NCI-H128 (cell line): ENCODE data around the gene PHLDB3.

ENCODE experiments used
- DNase-seq: peaks from one replicate; lab custom pipeline; 2025; ENCODE audit not compliant: unreplicated experiment; lab: John Stamatoyannopoulos, UW

The PHLDB3 gene

DNA sequence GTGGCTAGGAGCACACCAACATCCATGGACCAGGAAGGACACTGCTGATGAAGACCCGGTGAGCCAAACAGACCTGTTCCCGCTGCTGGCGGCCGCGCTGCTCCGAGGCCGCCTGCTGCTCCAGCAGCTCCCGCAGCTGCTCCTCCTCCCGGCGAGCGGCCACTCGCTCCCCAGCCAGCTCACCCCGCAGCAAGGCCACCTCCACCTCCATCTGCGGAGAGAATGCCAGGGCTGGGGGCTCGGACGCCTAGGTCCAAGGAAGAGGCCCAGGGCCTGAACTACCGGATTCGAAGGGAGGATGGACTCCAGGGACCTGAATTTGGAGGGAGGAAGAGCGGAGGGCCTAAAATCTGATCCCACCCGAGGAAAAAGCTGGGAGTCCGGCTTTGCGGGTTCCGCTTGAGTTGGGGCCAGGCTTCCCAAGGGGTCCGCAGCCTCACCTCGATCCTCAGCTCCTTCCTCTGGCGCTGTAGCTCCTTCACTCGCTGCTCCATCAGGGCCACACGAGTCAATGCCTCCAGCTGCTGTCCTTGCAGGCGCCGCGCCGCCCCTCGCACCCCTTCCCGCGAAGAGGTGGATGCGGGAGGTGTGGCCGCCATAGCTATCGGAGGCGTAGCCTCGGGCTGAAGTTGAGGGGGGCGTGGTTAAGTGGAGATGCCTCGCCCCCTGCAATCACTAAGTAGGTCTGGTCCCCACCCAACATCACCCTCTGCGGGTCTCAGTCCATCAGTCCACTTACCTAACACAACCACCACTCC, 2.7 kb downstream of the PHLDB3 start:
- DNase-seq: no peak

DNA sequence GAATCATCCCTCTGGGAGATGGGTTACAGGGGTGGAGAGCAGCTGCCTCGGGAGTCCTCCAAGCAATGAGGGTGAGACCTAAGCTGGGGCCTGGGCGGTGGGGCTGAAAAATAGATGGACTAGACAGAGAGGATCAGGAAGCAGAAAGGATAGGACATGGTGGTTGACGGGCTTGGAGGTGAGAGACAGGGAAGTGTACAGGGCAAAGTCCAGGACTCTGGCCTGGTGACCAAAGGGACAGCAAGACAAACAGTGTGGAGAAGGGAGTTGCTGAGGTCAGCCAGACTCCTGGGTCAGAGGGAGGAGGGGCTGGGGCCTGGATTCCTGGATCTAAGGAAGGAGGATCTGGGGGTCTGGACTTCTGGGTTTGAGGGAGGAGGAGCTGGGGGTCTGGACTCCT, 5.5 kb downstream of the PHLDB3 start:
- no peak for DNase-seq

DNA sequence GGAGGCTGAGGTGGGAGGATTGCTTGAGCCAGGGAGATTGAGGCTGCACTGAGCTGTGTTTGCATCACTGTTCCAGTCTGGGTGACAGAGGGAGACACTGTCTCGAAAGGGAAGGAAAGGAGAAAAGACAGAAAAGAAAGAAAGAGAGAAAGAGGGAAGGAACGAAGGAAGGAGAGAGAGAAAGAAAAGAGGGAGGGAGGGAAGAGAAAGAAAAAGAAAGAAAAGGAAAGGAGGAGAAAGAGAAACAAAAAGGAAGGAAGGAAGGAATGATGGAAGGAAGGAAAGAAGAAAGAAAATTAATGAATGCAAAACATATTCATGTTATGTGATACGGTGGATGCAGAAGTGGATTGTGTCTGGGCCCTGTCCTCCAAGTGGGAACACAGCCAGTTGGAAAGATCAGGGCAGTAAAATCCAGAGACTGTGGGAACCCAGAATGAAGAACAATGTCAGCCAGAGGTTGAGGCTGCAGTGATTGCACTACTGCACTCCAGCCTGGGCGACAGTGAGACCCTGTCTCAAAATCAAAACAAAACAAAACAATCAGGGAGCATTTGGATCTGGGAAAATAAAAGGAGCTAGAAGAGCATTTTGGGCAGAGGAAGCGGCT, 6.2 kb downstream of the PHLDB3 start:
- no peak for DNase-seq

DNA sequence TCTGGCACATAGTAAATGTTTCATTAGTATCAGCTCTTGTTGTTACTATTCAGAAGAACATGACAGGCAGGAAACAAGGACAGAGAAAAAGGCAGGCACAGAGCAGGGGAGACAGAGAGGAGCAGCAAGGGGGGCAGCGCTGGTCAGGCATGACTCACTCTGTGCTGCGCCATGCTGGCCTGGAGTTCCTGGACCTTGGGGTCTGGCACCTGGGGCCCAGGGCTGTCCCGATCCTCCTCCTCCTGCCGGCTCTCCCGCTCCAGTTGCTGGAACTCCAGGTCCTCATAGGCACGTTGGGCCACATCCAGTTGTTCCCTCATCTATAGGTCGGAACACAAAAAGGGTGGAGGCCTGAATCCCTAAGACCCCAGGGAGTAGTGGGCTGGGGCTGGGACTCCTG, 7.6 kb downstream of the PHLDB3 start:
- no peak for DNase-seq

DNA sequence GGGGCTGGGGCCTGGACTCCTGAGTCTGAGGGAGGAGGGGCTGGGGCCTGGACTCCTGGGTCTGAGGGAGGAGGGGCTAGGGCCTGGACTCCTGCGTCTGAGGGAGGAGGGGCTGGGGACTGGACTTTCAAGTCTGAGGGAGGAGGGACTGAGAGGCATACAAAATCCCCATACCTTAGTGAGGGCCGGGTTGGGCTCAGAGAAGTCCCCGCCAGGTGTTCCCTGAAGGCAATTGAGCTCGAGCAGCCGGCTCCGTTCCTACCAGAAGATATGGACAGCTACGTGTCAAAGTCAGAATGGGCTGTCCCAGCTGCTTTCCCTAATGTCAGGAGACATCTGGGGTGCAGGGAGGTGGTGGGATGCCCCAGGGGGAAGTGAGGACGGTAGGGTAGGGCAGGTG, 9.5 kb downstream of the PHLDB3 start:
- DNase-seq: no peak

DNA sequence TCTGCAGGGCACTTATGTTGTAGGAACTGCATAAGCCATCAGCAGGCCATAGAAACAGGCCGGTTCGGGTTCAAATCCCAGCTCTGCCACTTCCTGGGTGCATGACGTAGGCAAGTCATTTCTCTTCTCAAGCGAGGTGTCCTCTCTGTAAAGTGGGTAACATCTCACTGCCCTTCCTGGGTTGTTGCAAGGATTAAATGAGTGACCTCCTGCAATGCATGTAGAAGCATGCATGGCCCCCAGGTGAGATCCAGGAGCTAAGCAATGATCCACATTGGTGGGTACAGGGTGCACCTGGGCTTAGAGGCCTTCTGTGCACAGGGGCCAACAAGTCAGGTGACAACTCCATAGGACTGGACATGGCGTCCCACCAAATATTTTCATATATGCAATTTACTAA, 13.8 kb downstream of the PHLDB3 start:
- DNase-seq: no peak

DNA sequence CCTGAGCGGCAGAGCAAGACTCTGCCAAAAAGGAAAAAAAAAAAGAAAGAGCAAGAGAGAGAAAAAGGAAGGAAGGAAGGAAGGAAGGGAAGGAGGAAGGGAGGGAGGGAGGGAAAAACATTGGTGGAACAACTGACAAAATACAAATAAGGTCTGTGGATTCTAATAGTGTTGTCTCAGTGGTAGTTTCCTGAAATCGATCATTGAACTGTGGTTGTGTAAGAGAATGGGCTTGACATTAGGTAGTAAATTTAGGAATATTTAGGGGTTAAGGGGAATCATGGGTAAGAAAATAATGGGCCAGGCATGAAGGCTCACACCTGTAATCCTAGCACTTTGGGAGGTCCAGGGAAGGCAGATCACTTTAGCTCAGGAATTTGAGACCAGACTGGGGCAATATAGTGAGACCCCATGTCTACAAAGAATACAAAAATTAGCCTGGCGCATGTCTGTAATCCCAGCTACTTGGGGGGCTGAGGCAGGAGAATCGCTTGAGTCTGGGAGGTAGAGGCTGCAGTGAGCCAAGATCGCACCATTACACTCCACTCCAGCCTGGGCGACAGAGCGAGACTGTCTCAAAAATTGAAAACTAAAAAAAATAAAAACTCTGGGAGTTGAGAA, 14.5 kb downstream of the PHLDB3 start:
- no peak for DNase-seq

DNA sequence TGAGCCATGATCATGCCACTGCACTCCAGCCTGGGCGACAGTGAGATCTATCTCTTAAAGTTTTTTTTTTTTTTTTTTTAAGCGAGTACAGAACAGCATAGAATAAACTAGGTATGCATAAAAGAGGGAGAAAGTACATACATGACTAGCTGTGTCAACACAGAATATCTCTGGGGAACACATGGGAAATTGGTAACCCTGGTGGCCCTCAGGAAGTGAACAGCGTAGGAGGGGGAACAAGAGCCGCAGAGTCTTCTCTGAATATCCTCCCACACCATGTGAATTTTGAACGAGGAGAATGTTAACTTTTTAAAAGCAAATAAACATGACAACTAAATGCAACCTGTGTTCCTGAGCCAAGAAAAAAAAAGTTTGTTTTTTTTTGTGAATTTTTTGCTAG, 15.2 kb downstream of the PHLDB3 start:
- DNase-seq: no peak

DNA sequence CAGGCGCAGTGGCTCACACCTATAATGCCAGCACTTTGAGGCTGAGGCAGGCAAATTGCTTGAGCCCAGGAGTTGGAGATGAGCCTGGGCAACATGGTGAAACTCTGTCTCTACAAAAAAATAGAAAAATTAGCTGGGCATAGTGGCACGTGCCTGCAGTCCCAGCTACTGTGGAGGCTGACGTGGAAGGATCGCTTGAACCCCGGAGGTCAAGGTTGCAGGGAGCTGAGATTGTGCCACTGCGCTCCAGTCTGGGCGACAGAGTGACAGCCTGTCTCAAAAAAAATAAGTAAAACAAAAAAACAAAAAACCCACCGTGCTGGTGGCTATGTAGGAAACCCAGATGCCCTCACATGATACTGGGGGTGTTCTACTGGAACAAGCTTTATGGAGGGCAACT, 16.4 kb downstream of the PHLDB3 start:
- DNase-seq: no peak

DNA sequence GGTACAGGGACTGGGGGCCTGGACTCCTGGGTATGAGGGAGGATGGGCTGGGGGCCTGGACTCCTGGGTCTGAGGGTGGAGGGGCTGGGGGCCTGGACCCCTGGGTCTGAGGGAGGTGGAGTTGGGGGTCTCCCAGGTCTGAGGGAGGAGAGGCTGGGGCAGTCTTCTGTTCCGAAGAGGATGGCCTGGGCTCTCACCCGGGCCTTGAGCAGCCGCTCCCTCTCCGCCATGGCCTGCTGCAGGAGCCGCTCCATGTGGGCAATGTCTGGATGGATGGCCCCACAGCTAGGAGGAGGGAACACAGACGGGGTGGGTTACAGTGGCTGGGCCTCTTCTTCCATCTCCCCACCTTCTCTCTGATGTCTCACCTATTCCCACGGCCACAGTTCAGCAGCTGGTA, 18.1 kb downstream of the PHLDB3 start:
- no peak for DNase-seq

DNA sequence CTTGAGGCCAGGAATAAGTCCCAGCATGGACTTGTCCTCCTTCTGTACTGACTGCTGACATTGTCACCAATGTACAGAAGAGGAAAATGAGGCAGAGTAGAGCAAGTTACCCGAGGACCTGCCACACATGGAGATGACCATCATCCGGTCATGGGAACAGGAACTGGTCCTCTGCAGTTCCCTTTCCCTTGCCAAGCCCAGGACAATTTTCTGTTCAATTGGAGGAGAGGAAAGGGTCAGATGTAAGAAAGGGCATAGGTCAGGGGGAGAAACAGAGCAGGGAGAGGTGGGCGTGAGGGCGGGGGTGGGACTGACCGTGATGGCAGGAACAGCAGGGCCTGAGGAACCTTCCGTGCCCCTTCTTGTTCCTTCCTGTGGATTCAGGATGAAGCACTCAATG, 18.6 kb downstream of the PHLDB3 start:
- no peak for DNase-seq

DNA sequence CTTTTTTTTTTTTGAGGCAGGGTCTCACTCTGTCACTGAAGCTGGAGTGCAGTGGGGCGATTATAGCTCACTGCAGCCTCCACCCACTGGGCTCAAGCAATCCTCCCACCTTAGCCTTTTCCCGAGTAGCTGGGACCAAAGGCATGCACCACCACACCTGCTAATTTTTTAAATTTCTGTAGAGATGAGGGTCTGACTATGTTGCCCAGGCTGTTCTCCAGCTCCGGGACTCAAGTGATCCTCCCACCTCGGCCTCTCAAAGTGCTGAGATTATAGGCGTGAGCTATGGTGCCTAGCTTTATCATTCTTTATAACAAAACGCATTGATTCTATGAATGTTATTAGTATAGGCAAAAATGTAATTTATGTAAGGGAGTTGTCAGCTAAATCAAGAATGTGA, 21.3 kb downstream of the PHLDB3 start:
- no peak for DNase-seq

DNA sequence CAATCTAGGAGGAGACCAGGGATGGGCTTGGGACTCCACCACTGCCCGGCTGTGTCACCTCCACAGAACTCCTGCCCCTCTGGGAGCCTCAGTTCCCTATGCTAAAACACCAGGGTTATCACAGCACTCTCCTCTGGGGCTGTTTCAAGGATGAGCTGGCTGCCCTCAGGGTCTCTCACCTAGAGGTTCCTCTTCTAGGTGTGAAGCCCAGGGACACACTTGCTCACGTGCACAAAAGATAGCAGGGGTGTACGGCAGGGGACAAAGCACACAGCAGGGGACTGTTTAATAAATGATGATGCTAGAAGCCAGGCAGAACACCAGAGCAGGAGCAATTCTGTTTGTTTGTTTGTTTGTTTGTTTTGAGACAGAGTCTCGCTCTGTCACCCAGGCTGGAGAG, 22.4 kb downstream of the PHLDB3 start:
- no peak for DNase-seq

DNA sequence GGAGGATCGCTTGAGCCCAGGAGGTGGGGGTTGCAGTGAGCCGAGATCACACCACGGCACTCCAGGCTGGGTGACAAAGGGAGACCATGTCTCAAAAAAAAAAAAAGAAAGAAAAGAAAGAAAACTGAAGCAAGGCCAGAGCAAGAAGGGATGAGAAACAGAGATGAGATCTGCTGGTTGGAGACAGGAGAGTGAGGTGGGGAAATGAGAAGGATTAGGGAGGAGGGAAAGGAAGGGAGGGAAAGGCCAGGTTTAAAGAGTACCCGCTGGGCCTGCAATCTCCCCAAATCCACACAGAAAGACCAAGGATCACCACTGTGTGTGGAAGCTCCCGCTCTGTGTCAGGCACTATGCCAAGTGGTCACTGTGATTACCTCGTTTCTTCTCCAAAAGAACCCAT, 22.8 kb downstream of the PHLDB3 start:
- DNase-seq: no peak

DNA sequence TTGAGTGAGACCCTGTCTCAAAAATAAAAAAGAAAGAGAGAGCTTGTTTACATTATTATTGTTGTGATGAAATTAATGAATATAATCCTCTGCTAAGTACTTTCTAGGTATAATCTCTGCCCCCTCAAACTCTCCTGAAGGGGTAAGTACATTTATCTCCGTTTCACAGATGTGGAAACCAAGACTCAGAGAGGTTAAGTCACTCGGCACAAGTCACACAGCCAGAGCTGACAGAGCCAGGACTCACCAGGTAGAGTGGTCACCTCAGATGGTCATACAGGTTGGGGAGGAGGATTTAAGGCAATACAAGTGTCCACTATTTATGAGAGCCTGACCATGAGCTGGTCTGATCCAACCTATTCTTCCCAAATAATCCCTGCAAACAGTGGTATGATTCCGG, 24.0 kb downstream of the PHLDB3 start:
- no peak for DNase-seq

DNA sequence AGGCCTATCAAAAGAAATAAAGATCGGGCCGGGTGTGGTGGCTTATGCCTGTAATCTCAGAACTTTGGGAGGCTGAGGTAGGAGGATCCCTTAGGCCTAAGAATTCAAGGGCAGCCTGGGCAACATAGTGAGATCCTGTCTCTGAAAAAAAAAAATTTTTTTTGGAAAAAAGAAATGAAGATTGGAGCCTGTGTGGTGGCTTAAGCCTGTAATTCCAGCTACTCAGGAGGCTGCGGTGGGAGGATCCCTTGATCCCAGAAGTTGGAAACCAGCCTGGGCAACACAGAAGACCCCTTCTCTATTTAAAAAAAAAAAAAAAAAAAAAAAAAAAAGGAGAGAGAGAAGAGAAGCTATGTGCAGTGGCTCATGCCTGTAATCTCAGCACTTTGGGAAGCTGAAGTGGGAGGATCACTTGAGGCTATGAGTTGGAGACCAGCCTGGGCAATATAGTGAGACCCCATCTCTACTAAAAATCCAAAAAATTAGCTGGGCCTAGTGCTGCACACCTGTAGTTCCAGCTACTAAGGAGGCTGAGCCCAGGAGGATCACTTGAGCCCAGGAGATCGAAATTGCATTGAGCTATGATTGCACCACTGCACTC, 24.5 kb downstream of the PHLDB3 start:
- DNase-seq: no peak

DNA sequence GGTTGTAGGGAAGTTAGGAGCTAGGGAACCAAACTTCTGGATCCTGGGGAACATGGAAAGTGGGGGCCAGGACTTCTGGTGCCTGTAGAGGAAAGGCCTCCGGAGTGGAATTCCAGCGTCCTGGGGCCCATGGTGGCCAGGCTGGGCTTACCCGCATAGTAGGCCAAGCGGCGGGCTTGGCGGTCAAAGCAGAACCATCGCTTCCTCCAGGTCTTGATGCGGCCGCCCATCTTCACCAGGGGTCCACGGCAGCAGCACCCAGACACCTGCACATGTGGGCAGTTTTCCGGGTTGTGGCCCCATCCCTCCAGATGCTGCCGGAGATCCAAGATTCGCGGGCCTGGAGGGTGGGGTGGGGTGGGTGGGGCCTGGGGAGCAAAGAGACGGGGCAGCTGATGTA, 25.3 kb downstream of the PHLDB3 start:
- DNase-seq: no peak

DNA sequence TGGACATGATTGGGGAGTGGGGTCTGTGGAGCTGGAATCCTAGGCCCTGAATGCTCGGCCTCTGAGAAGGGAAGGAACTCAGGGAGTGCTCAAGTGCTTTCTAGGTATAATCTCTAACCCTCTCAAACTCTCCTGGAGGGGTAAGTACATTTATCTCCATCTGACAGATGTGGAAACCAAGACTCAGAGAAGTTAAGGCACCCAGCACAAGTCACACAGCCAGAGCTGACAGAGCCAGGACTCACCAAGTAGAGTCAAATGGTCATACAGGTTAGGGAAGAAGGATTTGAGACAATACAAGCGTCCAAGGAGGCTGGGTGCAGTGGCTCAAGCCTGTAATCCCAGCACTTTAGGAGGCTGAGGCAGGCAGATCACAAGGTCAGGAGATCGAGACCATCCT, 26.2 kb downstream of the PHLDB3 start:
- DNase-seq: no peak

DNA sequence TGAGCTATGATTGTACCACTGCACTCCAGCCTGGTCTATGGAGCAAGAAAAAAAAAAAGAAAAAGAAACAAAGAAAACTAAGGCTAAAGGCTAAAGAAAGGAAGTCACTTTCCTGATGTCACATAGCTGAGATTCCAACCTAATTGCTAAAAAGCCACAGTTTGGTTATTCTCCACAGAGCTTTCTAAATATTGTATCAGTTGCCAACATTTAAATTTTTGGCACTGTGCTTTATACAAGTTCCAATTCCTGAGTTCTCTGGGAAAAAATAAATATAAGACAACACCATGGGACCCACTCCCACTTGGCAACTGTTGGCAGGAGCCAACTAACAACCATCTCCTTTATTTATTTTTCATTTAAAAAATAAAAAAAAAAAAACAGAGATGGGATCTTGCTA, 27.9 kb downstream of the PHLDB3 start:
- no peak for DNase-seq

DNA sequence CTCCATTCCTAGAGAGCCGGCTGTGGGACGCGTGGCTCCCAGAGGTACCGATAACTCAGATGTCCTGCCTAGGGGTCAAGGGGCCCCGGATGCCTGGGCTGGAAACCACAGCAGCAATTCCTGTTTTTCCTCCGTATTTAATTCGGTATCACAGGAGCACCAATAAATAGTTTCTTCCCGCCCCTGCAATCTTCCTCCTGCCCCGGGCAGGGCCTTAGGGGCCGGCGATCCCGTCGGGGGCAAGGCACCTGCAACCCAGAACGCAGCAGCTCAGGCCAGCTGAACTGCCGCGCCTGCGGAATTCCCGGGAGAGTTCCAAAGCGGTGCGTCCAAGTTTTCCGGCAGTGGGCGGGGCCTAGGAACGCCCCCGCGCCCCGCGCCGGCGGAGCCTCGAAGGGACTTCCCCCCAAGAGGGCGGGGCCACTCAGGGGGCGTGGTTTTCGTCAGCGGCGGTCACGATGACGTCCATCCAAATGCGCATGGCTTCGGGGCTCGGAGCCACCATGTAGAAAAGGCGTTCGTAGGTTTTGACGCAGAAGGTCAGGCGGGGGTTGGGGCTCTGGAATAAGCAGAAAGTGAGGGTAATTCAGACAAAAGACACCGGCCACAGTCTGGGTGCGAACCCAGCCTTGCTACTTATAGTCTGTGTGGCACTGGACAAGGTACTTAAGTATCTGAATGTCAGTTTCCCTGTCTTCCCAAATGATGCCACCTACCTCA, 29.4 kb downstream of the PHLDB3 start:
- no peak for DNase-seq

DNA sequence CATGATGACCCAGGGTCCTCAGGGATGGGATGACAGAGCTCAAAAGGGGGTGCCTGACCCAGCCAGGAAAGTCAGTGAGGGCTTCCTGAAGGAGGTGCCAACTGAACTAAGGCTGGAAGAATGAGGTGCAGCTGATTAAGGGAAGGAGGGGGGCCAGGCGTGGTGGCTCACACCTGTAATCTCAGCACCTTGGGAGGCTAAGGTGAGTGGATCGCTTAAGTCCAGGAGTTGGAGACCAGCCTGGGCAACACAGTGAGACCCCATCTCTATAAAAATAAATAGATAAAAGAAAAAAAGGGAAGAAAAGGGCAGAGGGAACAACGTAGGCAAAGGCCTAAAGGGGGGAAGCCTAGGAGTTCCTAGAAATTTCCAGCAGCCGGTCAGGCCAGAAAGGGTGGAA, 30.1 kb downstream of the PHLDB3 start:
- DNase-seq: no peak

DNA sequence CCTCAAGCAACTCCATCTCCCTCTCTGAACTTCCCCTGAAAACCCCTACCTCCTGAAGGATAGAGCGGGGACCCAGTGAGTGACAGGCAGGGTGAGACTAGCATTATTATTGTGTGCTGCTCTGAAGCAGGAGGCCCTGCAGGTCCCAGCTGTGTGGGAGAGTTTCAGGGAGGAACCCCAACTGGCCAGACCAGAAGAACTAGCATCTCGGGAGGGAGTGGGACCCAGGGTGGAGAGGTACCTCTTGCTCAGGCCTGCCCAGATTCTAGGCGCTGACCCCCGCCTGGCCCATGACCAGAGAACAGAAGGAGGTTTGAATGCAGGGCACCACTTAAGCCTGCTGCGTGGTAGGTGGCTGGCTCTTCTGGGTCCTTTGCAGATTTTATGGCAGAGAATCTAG, 33.5 kb downstream of the PHLDB3 start:
- no peak for DNase-seq
